Transverse colon (tissue), 4 donors: ENCODE data around the gene TASOR.

Source experiments
- CTCF ChIP-seq, 5 experiments: fragments of 200-600 bp in 3 of 5; fragments of 450-650 bp in 2 of 5; sonication (generic) in 3 of 5; IDR thresholded peaks; 1 replicate in 2 of 5; 2 replicates in 3 of 5; pipeline ENCODE4 v1.5.1; 2016 to 2017; ENCODE audit warnings: antibody characterized with exemption in 5 of 5, inconsistent platforms in 3 of 5, mild to moderate bottlenecking in 2 of 5, moderate library complexity in 1 of 5
- EP300 ChIP-seq: sonication (generic); formaldehyde crosslinking; IDR thresholded peaks from one replicate; pipeline ENCODE4 v1.6.1; 2017; ENCODE audit warnings: antibody characterized with exemption, low read depth
- POLR2A ChIP-seq: fragments of 450-650 bp; IDR thresholded peaks from one replicate; pipeline ENCODE4 v1.6.1; 2016; ENCODE audit warnings: antibody characterized with exemption, mild to moderate bottlenecking, moderate library complexity
- POLR2AphosphoS5 ChIP-seq, 3 donors: sonication (generic); formaldehyde crosslinking; IDR thresholded peaks; one replicate each; pipeline ENCODE4 v1.6.1; 2016; ENCODE audit warnings: antibody characterized with exemption in 3 of 3

GRCh38 chr3:56667973-56668579 lies 15.0 kb downstream of the TASOR start:
- TF ChIP-seq CTCF (IDR thresholded peaks at IDR 0.05) (no peak), POLR2AphosphoS5 (IDR thresholded peaks at IDR 0.05) (no peak), EP300 (no peak), POLR2A (no peak)
